ENCODE results near the gene ZMYND19. TPM values are rescaled to one million over a fixed set of nuclear protein-coding genes. Genes with fewer than 3 reads are reported as not detected.

The ZMYND19 gene
- total and polyA plus RNA-seq, 4 experiments from 2014 or later = 3.6 to 29.1 (median 20.2) TPM

- CTCF ChIA-PET (ENCODE audit: partially characterized antibody) = no interaction called here
- no peak overlapping the region for H3K27ac Mint-ChIP-seq
- POLR2A ChIA-PET (ENCODE audit: partially characterized antibody) = no interaction called here
Measured at GRCh38 chr9:137614631-137615386, 24.5 kb upstream of the ZMYND19 start.

GRCh38 chr9:137613738-137614523, 23.6 kb upstream of the ZMYND19 start:
- POLR2A ChIA-PET (ENCODE audit: partially characterized antibody) = no interaction called here

More at GRCh38 chr9:137614631-137615386, 24.5 kb upstream of the ZMYND19 start:
- peaks cover 15 to 47% (median 31%) of the 10 kb centered on the region in 4 donors for H3K4me1 Mint-ChIP-seq
- H3K27me3 Mint-ChIP-seq = no peaks in the 10 kb centered on the region
- peaks cover 0 to 16% of the 10 kb centered on the region in 2 donors for H3K36me3 Mint-ChIP-seq
- no peak for DNase-seq
- peaks cover 14% of the 10 kb centered on the region for H3K36me3 ChIP-seq (ENCODE audit: insufficient read depth, low read length)
- no peak overlapping the region for H3K27ac ChIP-seq (ENCODE audit: low read depth, low read length)
- no peaks in the 10 kb centered on the region for H3K27me3 ChIP-seq (ENCODE audit: insufficient read depth, low read length)
- no peak overlapping the region for H3K4me3 ChIP-seq (ENCODE audit: low read length in 2 of 2)
- intact Hi-C loops (cut with micrococcal nuclease) = no loop called here
- H3K9me3 Mint-ChIP-seq = no peaks in the 10 kb centered on the region
- no peak overlapping the region for H3K4me3 Mint-ChIP-seq
- no peaks in the 10 kb centered on the region for H3K9me3 ChIP-seq (ENCODE audit: control insufficient read depth in 1 of 2, low read length in 2 of 2)
- peaks cover 39% of the 10 kb centered on the region for H3K4me1 ChIP-seq (ENCODE audit: insufficient read depth, low read length)

GRCh38 chr9:137613259-137613658, 22.9 kb upstream of the ZMYND19 start:
- no peak overlapping the region for H3K4me3 Mint-ChIP-seq
- POLR2A ChIA-PET (ENCODE audit: partially characterized antibody) = no interaction called here
- intact Hi-C loops (cut with micrococcal nuclease) = no loop called here

More at GRCh38 chr9:137613738-137614523, 23.6 kb upstream of the ZMYND19 start:
- H3K27ac ChIP-seq (ENCODE audit: low read depth, low read length) = no peak overlapping the region
- no peaks in the 10 kb centered on the region for H3K9me3 ChIP-seq (ENCODE audit: control insufficient read depth in 1 of 2, low read length in 2 of 2)
- peaks cover 0 to 16% of the 10 kb centered on the region in 2 donors for H3K36me3 Mint-ChIP-seq
- H3K4me3 ChIP-seq (ENCODE audit: low read length in 2 of 2) = no peak overlapping the region
- peak overlapping the region in 1 of 7 donors; percentile 15 for H3K27ac Mint-ChIP-seq
- DNase-seq = no peak
- H3K4me3 Mint-ChIP-seq = no peak overlapping the region
- CTCF ChIA-PET (ENCODE audit: partially characterized antibody) = no interaction called here
- H3K4me1 ChIP-seq (ENCODE audit: insufficient read depth, low read length) = peaks cover 36% of the 10 kb centered on the region
- intact Hi-C loops (cut with micrococcal nuclease) = no loop called here
- no peaks in the 10 kb centered on the region for H3K27me3 Mint-ChIP-seq
- no peaks in the 10 kb centered on the region for H3K27me3 ChIP-seq (ENCODE audit: insufficient read depth, low read length)
- H3K4me1 Mint-ChIP-seq = peaks cover 13 to 50% (median 27%) of the 10 kb centered on the region in 4 donors
- H3K9me3 Mint-ChIP-seq = no peaks in the 10 kb centered on the region
- peaks cover 14% of the 10 kb centered on the region for H3K36me3 ChIP-seq (ENCODE audit: insufficient read depth, low read length)

GRCh38 chr9:137612741-137613142, 22.4 kb upstream of the ZMYND19 start:
- Mint-ChIP-seq H3K27ac (peak overlapping the region in 1 of 7 donors; percentile 56), H3K9me3 (no peaks in the 10 kb centered on the region), H3K4me1 (peaks cover 13 to 56% (median 24%) of the 10 kb centered on the region in 4 donors), H3K27me3 (no peaks in the 10 kb centered on the region), H3K4me3 (no peak overlapping the region), H3K36me3 (peaks cover 0 to 13% of the 10 kb centered on the region in 2 donors)
- ChIA-PET POLR2A (ENCODE audit: partially characterized antibody) (no interaction called here), CTCF (ENCODE audit: partially characterized antibody) (no interaction called here)
- H3K36me3 ChIP-seq (ENCODE audit: insufficient read depth, low read length) = peaks cover 14% of the 10 kb centered on the region
- H3K4me3 ChIP-seq (ENCODE audit: low read length in 2 of 2) = no peak overlapping the region
- peaks cover 32% of the 10 kb centered on the region for H3K4me1 ChIP-seq (ENCODE audit: insufficient read depth, low read length)
- intact Hi-C loops (cut with micrococcal nuclease) = no loop called here
- no peaks in the 10 kb centered on the region for H3K9me3 ChIP-seq (ENCODE audit: control insufficient read depth in 1 of 2, low read length in 2 of 2)
- no peak for DNase-seq
- no peak overlapping the region for H3K27ac ChIP-seq (ENCODE audit: low read depth, low read length)
- H3K27me3 ChIP-seq (ENCODE audit: insufficient read depth, low read length) = no peaks in the 10 kb centered on the region

More at GRCh38 chr9:137613259-137613658, 22.9 kb upstream of the ZMYND19 start:
- Mint-ChIP-seq H3K27me3 (no peaks in the 10 kb centered on the region), H3K27ac (peak overlapping the region in 1 of 7 donors; percentile 56), H3K4me1 (peaks cover 13 to 56% (median 28%) of the 10 kb centered on the region in 4 donors), H3K9me3 (no peaks in the 10 kb centered on the region), H3K36me3 (peaks cover 0 to 16% of the 10 kb centered on the region in 2 donors)
- Histone ChIP-seq H3K4me1 (ENCODE audit: insufficient read depth, low read length) (peaks cover 36% of the 10 kb centered on the region), H3K9me3 (ENCODE audit: control insufficient read depth in 1 of 2, low read length in 2 of 2) (no peaks in the 10 kb centered on the region), H3K27me3 (ENCODE audit: insufficient read depth, low read length) (no peaks in the 10 kb centered on the region), H3K36me3 (ENCODE audit: insufficient read depth, low read length) (peaks cover 14% of the 10 kb centered on the region), H3K27ac (ENCODE audit: low read depth, low read length) (no peak overlapping the region), H3K4me3 (ENCODE audit: low read length in 2 of 2) (no peak overlapping the region)
- DNase-seq = no peak
- CTCF ChIA-PET (ENCODE audit: partially characterized antibody) = no interaction called here

- Mint-ChIP-seq H3K27ac (peak overlapping the region in 6 of 7 donors; percentile 46 to 75 (median 66)), H3K4me3 (peak overlapping the region in 2 of 8 donors; percentile 39 to 50), H3K36me3 (peaks cover 0 to 11% of the 10 kb centered on the region in 2 donors), H3K4me1 (peaks cover 14 to 56% (median 26%) of the 10 kb centered on the region in 4 donors), H3K27me3 (no peaks in the 10 kb centered on the region), H3K9me3 (no peaks in the 10 kb centered on the region)
- DNase-seq = peak in 1 of 5 donors; percentile 70
- no peaks in the 10 kb centered on the region for H3K27me3 ChIP-seq (ENCODE audit: insufficient read depth, low read length)
- peaks cover 14% of the 10 kb centered on the region for H3K36me3 ChIP-seq (ENCODE audit: insufficient read depth, low read length)
- no peaks in the 10 kb centered on the region for H3K9me3 ChIP-seq (ENCODE audit: control insufficient read depth in 1 of 2, low read length in 2 of 2)
- intact Hi-C loops (cut with micrococcal nuclease) = no loop called here
- CTCF ChIA-PET (ENCODE audit: partially characterized antibody) = no interaction called here
- no peak overlapping the region for H3K4me3 ChIP-seq (ENCODE audit: low read length in 2 of 2)
- no peak overlapping the region for H3K27ac ChIP-seq (ENCODE audit: low read depth, low read length)
- POLR2A ChIA-PET (ENCODE audit: partially characterized antibody) = no interaction called here
- peaks cover 32% of the 10 kb centered on the region for H3K4me1 ChIP-seq (ENCODE audit: insufficient read depth, low read length)
Measured at GRCh38 chr9:137611623-137612609, 21.6 kb upstream of the ZMYND19 start.

- Mint-ChIP-seq H3K27ac (peak overlapping the region in 2 of 7 donors; percentile 55 to 74), H3K9me3 (no peaks in the 10 kb centered on the region), H3K36me3 (peaks cover 0 to 10% of the 10 kb centered on the region in 2 donors), H3K4me3 (peak overlapping the region in 1 of 8 donors; percentile 39), H3K27me3 (no peaks in the 10 kb centered on the region), H3K4me1 (peaks cover 16 to 58% (median 32%) of the 10 kb centered on the region in 4 donors)
- POLR2A ChIA-PET (ENCODE audit: partially characterized antibody) = interaction anchor here (0.6 to 1.0 kb wide), 2 partner anchors 8 to 15 kb away, joined by 3 read pairs; partner anchors contain the start of gene EHMT1
- Histone ChIP-seq H3K4me1 (ENCODE audit: insufficient read depth, low read length) (peaks cover 36% of the 10 kb centered on the region), H3K27ac (ENCODE audit: low read depth, low read length) (no peak overlapping the region), H3K4me3 (ENCODE audit: low read length in 2 of 2) (no peak overlapping the region), H3K27me3 (ENCODE audit: insufficient read depth, low read length) (no peaks in the 10 kb centered on the region), H3K36me3 (ENCODE audit: insufficient read depth, low read length) (peaks cover 11% of the 10 kb centered on the region), H3K9me3 (ENCODE audit: control insufficient read depth in 1 of 2, low read length in 2 of 2) (no peaks in the 10 kb centered on the region)
- DNase-seq = no peak
- CTCF ChIA-PET (ENCODE audit: partially characterized antibody) = no interaction called here
- intact Hi-C loops (cut with micrococcal nuclease) = no loop called here
Measured at GRCh38 chr9:137610944-137611343, 20.6 kb upstream of the ZMYND19 start.

Measured in CD4-positive, alpha-beta memory T cell (primary cell).